Measurements from ENCODE around the gene GNG8. TPM values are rescaled to one million over a fixed set of nuclear protein-coding genes. Genes with fewer than 3 reads are reported as not detected.

GNG8 gene
- total and polyA plus RNA-seq, 8 donors: not detected

GRCh38 chr19:46661735-46662592 is 26.0 kb upstream of the GNG8 start:
- Histone ChIP-seq H3K36me3 (no peaks in the 10 kb centered on the region), H3K4me3 (peak overlapping the region; percentile 30 to 67 (median 40)), H3K9me3 (no peaks in the 10 kb centered on the region), H3K27me3 (peaks cover 0 to 32% (median 23%) of the 10 kb centered on the region in 3 donors), H3K27ac (peak overlapping the region; percentile 58 to 90 (median 80)), H3K4me1 (peaks cover 27 to 40% (median 34%) of the 10 kb centered on the region in 4 donors)
- WGBS, 5 donors: 6 to 9% (median 6%) methylated on average over 19 of the region's 19 CpGs
- intact Hi-C loops (cut with DNase I; ENCODE audit: low total_unique reads): loop anchor here (5.0 kb wide), 1 partner anchor 50 kb away; no protein-coding TSS in a partner anchor
- TF ChIP-seq POLR2AphosphoS5 (IDR thresholded peaks at IDR 0.05): peak in 1 of 3 donors; percentile 49
- peak in 5 of 7 experiments; percentile 73 to 94 (median 83) for TF ChIP-seq CTCF (IDR thresholded peaks at IDR 0.05)
- peak in 1 of 4 donors; percentile 16 for TF ChIP-seq POLR2A (IDR thresholded peaks at IDR 0.05)
- TF ChIP-seq EP300 (IDR thresholded peaks at IDR 0.05): no peak
- DNase-seq: peak; percentile 86 to 96

GRCh38 chr19:46661020-46661731 is 25.2 kb upstream of the GNG8 start, which contains the start of gene DACT3:
Gene DACT3, minus strand, starts transcription at chr19:46661182. Its CDS starts 118 bp downstream, at chr19:46661064.
- H3K9me3 ChIP-seq: no peaks in the 10 kb centered on the region
- no peaks in the 10 kb centered on the region for H3K36me3 ChIP-seq
- H3K4me1 ChIP-seq: peaks cover 27 to 40% (median 34%) of the 10 kb centered on the region in 4 donors
- peak within 1 kb of the TSS; percentile 58 to 90 (median 80) for H3K27ac ChIP-seq
- intact Hi-C loops (cut with DNase I; ENCODE audit: low total_unique reads): loop anchor here (5.0 kb wide), 1 partner anchor 49 kb away; no protein-coding TSS in a partner anchor
- no peak for TF ChIP-seq EP300 (IDR thresholded peaks at IDR 0.05)
- peak in 1 of 7 experiments; percentile 35 for TF ChIP-seq CTCF (IDR thresholded peaks at IDR 0.05)
- no peak for TF ChIP-seq POLR2A (IDR thresholded peaks at IDR 0.05)
- TF ChIP-seq POLR2AphosphoS5 (IDR thresholded peaks at IDR 0.05): peak in 2 of 3 donors; percentile 71 to 89
- H3K27me3 ChIP-seq: peaks cover 0 to 32% (median 23%) of the 10 kb centered on the region in 3 donors
- DNase-seq: peak; percentile 100
- 0 to 1% (median 0%) methylated on average over 11 to 61 of the region's 61 CpGs for WGBS, 5 donors
- peak within 1 kb of the TSS; percentile 57 to 70 (median 64) for H3K4me3 ChIP-seq

GRCh38 chr19:46660551-46661019 is 24.6 kb upstream of the GNG8 start:
- no peak for TF ChIP-seq POLR2AphosphoS5 (IDR thresholded peaks at IDR 0.05)
- TF ChIP-seq POLR2A (IDR thresholded peaks at IDR 0.05): no peak
- TF ChIP-seq EP300 (IDR thresholded peaks at IDR 0.05): no peak
- TF ChIP-seq CTCF (IDR thresholded peaks at IDR 0.05): no peak
- H3K36me3 ChIP-seq: no peaks in the 10 kb centered on the region
- intact Hi-C loops (cut with DNase I; ENCODE audit: low total_unique reads): loop anchor here (5.0 kb wide), 1 partner anchor 48 kb away; no protein-coding TSS in a partner anchor
- H3K4me3 ChIP-seq: peak overlapping the region; percentile 57 to 70 (median 64)
- H3K4me1 ChIP-seq: peaks cover 27 to 40% (median 34%) of the 10 kb centered on the region in 4 donors
- H3K27ac ChIP-seq: peak overlapping the region; percentile 53 to 90 (median 77)
- H3K27me3 ChIP-seq: peaks cover 0 to 32% (median 23%) of the 10 kb centered on the region in 3 donors
- WGBS, 5 donors: 0 to 1% (median 0%) methylated on average over 4 to 40 of the region's 40 CpGs
- no peaks in the 10 kb centered on the region for H3K9me3 ChIP-seq
- peak in 1 of 2 donors; percentile 73 for DNase-seq
